ENCODE results near the gene CBLB. TPM values are rescaled to one million over a fixed set of nuclear protein-coding genes. Genes with fewer than 3 reads are reported as not detected.

CBLB gene
- total RNA-seq, 2 experiments from 2014 or later, result 104 to 113 TPM

DNA sequence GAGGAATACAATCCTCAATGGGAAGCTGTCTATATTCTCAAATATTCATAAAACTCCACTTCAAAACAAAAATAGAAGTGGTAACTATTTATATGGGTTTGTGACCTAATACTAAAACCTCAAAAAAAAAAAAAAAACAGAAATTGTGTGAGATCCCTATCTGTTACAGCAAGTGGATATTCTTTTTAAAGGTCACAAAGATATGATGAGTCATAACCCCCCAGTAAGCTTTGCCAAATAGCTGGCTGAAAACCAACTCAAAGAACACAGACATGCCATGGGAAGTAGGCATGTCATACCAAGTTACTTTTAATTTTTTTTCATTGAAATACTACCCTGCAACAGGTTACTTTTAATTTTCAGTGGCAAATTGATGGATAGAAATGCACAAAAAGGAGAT lies 62.5 kb downstream of the CBLB start:
- peaks cover 51% of the 10 kb centered on the region for H3K36me3 Mint-ChIP-seq (ENCODE audit: low read depth)
- peaks cover 75% of the 10 kb centered on the region for H3K4me1 Mint-ChIP-seq (ENCODE audit: low read depth)

DNA sequence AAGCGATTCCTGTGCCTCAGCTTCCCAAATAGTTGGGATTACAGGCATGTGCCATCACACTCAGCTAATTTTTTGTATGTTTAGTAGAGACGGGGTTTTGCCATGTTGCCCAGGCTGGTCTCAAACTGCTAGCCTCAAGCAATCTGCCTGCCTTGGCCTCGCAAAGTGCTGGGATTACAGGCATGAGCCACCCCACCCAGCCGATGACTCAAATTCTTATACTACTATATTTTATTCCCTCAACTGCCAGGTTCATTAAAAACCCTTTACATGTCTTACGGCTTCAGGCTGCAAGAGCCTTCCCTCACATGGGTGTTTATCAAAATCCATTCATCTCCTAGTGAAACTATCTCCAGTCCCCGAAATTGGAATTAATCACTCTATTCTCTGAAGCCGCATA lies 63.4 kb downstream of the CBLB start:
- peaks cover 77% of the 10 kb centered on the region for H3K4me1 Mint-ChIP-seq (ENCODE audit: low read depth)
- peaks cover 4% of the 10 kb centered on the region for H3K9me3 Mint-ChIP-seq
- intact Hi-C loops (cut with micrococcal nuclease), result no loop called here
- TF ChIP-seq, protein P1, sequence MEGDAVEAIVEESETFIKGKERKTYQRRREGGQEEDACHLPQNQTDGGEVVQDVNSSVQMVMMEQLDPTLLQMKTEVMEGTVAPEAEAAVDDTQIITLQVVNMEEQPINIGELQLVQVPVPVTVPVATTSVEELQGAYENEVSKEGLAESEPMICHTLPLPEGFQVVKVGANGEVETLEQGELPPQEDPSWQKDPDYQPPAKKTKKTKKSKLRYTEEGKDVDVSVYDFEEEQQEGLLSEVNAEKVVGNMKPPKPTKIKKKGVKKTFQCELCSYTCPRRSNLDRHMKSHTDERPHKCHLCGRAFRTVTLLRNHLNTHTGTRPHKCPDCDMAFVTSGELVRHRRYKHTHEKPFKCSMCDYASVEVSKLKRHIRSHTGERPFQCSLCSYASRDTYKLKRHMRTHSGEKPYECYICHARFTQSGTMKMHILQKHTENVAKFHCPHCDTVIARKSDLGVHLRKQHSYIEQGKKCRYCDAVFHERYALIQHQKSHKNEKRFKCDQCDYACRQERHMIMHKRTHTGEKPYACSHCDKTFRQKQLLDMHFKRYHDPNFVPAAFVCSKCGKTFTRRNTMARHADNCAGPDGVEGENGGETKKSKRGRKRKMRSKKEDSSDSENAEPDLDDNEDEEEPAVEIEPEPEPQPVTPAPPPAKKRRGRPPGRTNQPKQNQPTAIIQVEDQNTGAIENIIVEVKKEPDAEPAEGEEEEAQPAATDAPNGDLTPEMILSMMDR (IDR thresholded peaks at IDR 0.05), result no peak
- peaks cover 49% of the 10 kb centered on the region for H3K36me3 Mint-ChIP-seq (ENCODE audit: low read depth)
- ChIA-PET POLR2A (no interaction called here), CTCF (no interaction called here)
- H3K4me3 Mint-ChIP-seq, result peak overlapping the region; percentile 1
- ATAC-seq (no peak), DNase-seq (no peak)
- no peaks in the 10 kb centered on the region for H3K27me3 Mint-ChIP-seq
- H3K27ac Mint-ChIP-seq, result peak overlapping the region; percentile 83

More for the DNA sequence above, 62.5 kb downstream of the CBLB start:
- H3K4me3 Mint-ChIP-seq, result no peak overlapping the region
- TF ChIP-seq, protein P1 (IDR thresholded peaks at IDR 0.05), result no peak
- peak overlapping the region; percentile 83 for H3K27ac Mint-ChIP-seq
- no peak for DNase-seq
- H3K27me3 Mint-ChIP-seq, result no peaks in the 10 kb centered on the region
- peaks cover 4% of the 10 kb centered on the region for H3K9me3 Mint-ChIP-seq
- ChIA-PET POLR2A (interaction anchor here (1.0 to 1.2 kb wide), 2 partner anchors 47 to 62 kb away, joined by 3 read pairs; partner anchors contain the start of gene CBLB), CTCF (no interaction called here)
- ATAC-seq, result peak; percentile 79
- intact Hi-C loops (cut with micrococcal nuclease), result no loop called here

DNA sequence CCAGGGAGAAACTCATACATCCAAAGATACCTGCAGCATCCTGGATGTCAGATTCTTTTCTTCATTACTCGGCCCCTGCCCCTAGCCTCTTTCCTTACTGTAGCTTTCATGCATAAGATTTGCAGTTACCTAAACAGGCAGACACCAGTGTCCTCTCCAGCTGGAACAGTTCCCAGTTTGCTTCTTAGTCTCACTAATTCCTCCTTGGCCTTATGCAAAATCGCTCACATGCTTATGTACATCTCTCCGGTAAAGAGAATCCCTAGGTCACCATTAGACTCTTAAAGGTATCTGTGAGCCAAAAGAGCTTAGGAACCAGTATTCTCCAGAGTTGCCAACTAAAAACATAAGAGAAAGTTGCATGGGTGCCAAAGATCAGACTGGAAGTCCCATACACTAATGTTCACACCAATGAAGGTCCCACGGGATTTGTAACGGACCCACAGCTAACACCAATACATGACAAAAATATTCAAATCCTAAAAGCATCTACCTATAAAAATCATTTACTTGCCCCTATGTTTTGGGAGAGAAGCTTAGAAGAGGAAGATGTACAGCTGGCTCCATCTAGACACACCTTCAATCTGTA lies 66.6 kb downstream of the CBLB start:
- ATAC-seq (no peak), DNase-seq (no peak)
- Mint-ChIP-seq H3K4me3 (no peak overlapping the region), H3K27me3 (no peaks in the 10 kb centered on the region), H3K27ac (peak overlapping the region; percentile 90), H3K4me1 (ENCODE audit: low read depth) (peaks cover 83% of the 10 kb centered on the region), H3K36me3 (ENCODE audit: low read depth) (peaks cover 61% of the 10 kb centered on the region), H3K9me3 (peaks cover 6% of the 10 kb centered on the region)
- ChIA-PET CTCF (interaction anchor here (1.6 kb wide), 2 partner anchors 14 to 21 kb away, joined by 5 read pairs; no protein-coding TSS in a partner anchor), POLR2A (interaction anchor here (0.7 to 1.8 kb wide), 5 partner anchors 9 to 66 kb away, joined by 3 to 5 read pairs (median 3); no protein-coding TSS in a partner anchor)
- intact Hi-C loops (cut with micrococcal nuclease), result no loop called here
- TF ChIP-seq, protein P1 (IDR thresholded peaks at IDR 0.05), result no peak

DNA sequence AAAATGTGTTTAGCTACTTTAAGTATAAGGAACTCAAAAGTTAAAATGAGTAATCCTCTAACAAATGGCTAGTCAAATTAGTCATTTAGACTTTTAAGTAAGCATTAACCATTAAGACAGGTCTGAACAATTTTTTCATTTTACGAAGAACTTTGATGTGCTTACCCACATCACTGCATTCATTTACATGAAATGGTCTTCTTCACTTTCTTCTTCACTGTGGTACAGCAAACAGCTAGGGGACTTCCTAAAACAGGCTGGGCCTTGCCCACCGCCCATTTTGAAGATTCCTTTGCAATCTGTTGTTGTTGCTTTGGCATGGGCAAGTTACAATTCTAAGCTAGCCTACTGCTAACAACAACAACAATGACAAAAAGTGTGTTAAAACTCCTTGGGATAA lies 67.4 kb downstream of the CBLB start:
- ATAC-seq (peak; percentile 71), DNase-seq (peak; percentile 36)
- Mint-ChIP-seq H3K4me3 (peak overlapping the region; percentile 28), H3K27me3 (no peaks in the 10 kb centered on the region), H3K36me3 (ENCODE audit: low read depth) (peaks cover 68% of the 10 kb centered on the region), H3K4me1 (ENCODE audit: low read depth) (peaks cover 84% of the 10 kb centered on the region), H3K27ac (peak overlapping the region; percentile 90), H3K9me3 (peaks cover 9% of the 10 kb centered on the region)
- intact Hi-C loops (cut with micrococcal nuclease), result loop anchor here (1.0 kb wide), 1 partner anchor 26 kb away; no protein-coding TSS in a partner anchor
- TF ChIP-seq, protein P1 (IDR thresholded peaks at IDR 0.05), result no peak
- CTCF ChIA-PET, result interaction anchor here (1.6 kb wide), 2 partner anchors 13 to 22 kb away, joined by 5 read pairs; no protein-coding TSS in a partner anchor
- POLR2A ChIA-PET, result interaction anchor here (0.8 to 1.8 kb wide), 5 partner anchors 10 to 67 kb away, joined by 3 to 5 read pairs (median 3); no protein-coding TSS in a partner anchor

DNA sequence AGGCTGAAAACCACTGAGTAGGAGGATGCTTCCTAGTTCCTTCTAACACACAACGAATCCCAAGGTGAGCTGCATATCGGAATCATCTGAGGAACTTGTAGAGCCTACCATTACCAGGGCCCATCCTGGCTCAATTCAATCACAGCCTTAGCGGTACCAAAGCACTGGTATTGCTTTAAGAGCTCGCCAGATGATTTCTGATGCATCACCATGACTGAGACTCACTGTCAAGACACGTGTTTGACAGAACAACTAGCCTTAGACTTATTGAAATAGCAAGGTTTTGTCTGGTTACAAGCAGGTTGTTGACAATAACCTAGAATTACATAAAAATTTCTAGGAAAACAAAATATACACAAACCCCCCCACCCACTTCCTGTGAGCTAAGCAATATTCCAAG lies 68.5 kb downstream of the CBLB start:
- peaks cover 9% of the 10 kb centered on the region for H3K9me3 Mint-ChIP-seq
- DNase-seq, result no peak
- peak; percentile 34 for ATAC-seq
- ChIA-PET POLR2A (no interaction called here), CTCF (no interaction called here)
- TF ChIP-seq, protein P1 (IDR thresholded peaks at IDR 0.05), result no peak
- H3K36me3 Mint-ChIP-seq (ENCODE audit: low read depth), result peaks cover 69% of the 10 kb centered on the region
- peak overlapping the region; percentile 84 for H3K27ac Mint-ChIP-seq
- intact Hi-C loops (cut with micrococcal nuclease), result no loop called here
- peaks cover 81% of the 10 kb centered on the region for H3K4me1 Mint-ChIP-seq (ENCODE audit: low read depth)
- H3K27me3 Mint-ChIP-seq, result no peaks in the 10 kb centered on the region
- H3K4me3 Mint-ChIP-seq, result no peak overlapping the region

Data from activated CD8-positive, alpha-beta T cell treated with anti-CD3 and anti-CD28 coated beads for 36 hours (primary cell).